ENCODE results near the gene TMEM259.

TMEM259 gene

GRCh38 chr19:1063909-1064660, 43.2 kb upstream of the TMEM259 start:
- TF ChIP-seq EGR1 (IDR thresholded peaks at IDR 0.05): peak; percentile 12; the same call in 1 of the 2 replicates
- no peak for TF ChIP-seq TEAD4 (IDR thresholded peaks at IDR 0.05)

- TF ChIP-seq YY1 (IDR thresholded peaks at IDR 0.05; ENCODE audit: low read depth) (no peak), EGR1 (IDR thresholded peaks at IDR 0.05) (no peak), REST (IDR thresholded peaks at IDR 0.05; ENCODE audit: low read depth) (no peak), TCF12 (IDR thresholded peaks at IDR 0.05; ENCODE audit: low read depth) (no peak), USF1 (IDR thresholded peaks at IDR 0.05) (no peak), MAX (IDR thresholded peaks at IDR 0.05) (no peak), FOXM1 (IDR thresholded peaks at IDR 0.05; ENCODE audit: borderline replicate concordance, low read depth) (no peak), TAF1 (IDR thresholded peaks at IDR 0.05; ENCODE audit: low read depth) (no peak), NFIC (IDR thresholded peaks at IDR 0.05) (no peak), EP300 (IDR thresholded peaks at IDR 0.05; ENCODE audit: borderline replicate concordance) (no peak), RAD21 (IDR thresholded peaks at IDR 0.05; ENCODE audit: low read depth) (no peak), ZBTB7A (IDR thresholded peaks at IDR 0.05; ENCODE audit: low read depth) (no peak)
Observed at GRCh38 chr19:1063030-1063908, 42.3 kb upstream of the TMEM259 start.

- TF ChIP-seq CREB1 (IDR thresholded peaks at IDR 0.05; ENCODE audit: low read depth): no peak
- no peak for TF ChIP-seq TEAD4 (IDR thresholded peaks at IDR 0.05)
- TF ChIP-seq EGR1 (IDR thresholded peaks at IDR 0.05): no peak
- no peak for TF ChIP-seq YY1 (IDR thresholded peaks at IDR 0.05; ENCODE audit: low read depth)
- no peak for TF ChIP-seq FOXM1 (IDR thresholded peaks at IDR 0.05; ENCODE audit: borderline replicate concordance, low read depth)
- TF ChIP-seq REST (IDR thresholded peaks at IDR 0.05; ENCODE audit: low read depth): no peak
- no peak for TF ChIP-seq TAF1 (IDR thresholded peaks at IDR 0.05; ENCODE audit: low read depth)
- no peak for TF ChIP-seq MAX (IDR thresholded peaks at IDR 0.05)
- no peak for TF ChIP-seq ZBTB7A (IDR thresholded peaks at IDR 0.05; ENCODE audit: low read depth)
- no peak for TF ChIP-seq TCF12 (IDR thresholded peaks at IDR 0.05; ENCODE audit: low read depth)
- no peak for TF ChIP-seq USF1 (IDR thresholded peaks at IDR 0.05)
- no peak for TF ChIP-seq RAD21 (IDR thresholded peaks at IDR 0.05; ENCODE audit: low read depth)
- no peak for TF ChIP-seq CEBPB (IDR thresholded peaks at IDR 0.05)
- no peak for TF ChIP-seq NFIC (IDR thresholded peaks at IDR 0.05)
- TF ChIP-seq EP300 (IDR thresholded peaks at IDR 0.05; ENCODE audit: borderline replicate concordance): no peak
Observed at GRCh38 chr19:1062387-1063029, 41.6 kb upstream of the TMEM259 start.

- no peak for TF ChIP-seq CEBPB (IDR thresholded peaks at IDR 0.05)
- TF ChIP-seq YY1 (IDR thresholded peaks at IDR 0.05; ENCODE audit: low read depth): no peak
- no peak for TF ChIP-seq TAF1 (IDR thresholded peaks at IDR 0.05; ENCODE audit: low read depth)
- no peak for TF ChIP-seq MAX (IDR thresholded peaks at IDR 0.05)
- no peak for TF ChIP-seq NFIC (IDR thresholded peaks at IDR 0.05)
- TF ChIP-seq TCF12 (IDR thresholded peaks at IDR 0.05; ENCODE audit: low read depth): no peak
- no peak for TF ChIP-seq REST (IDR thresholded peaks at IDR 0.05; ENCODE audit: low read depth)
- TF ChIP-seq ZBTB7A (IDR thresholded peaks at IDR 0.05; ENCODE audit: low read depth): no peak
- TF ChIP-seq TEAD4 (IDR thresholded peaks at IDR 0.05): no peak
- TF ChIP-seq CREB1 (IDR thresholded peaks at IDR 0.05; ENCODE audit: low read depth): no peak
- no peak for TF ChIP-seq EGR1 (IDR thresholded peaks at IDR 0.05)
- no peak for TF ChIP-seq USF1 (IDR thresholded peaks at IDR 0.05)
- no peak for TF ChIP-seq EP300 (IDR thresholded peaks at IDR 0.05; ENCODE audit: borderline replicate concordance)
Observed at GRCh38 chr19:1061987-1062386, 41.1 kb upstream of the TMEM259 start.

Measured in Ishikawa (cell line).